Retinal pigment epithelial cell (primary cell): ENCODE results near the gene KCNT1.

ENCODE experiments used
- DNase-seq: peaks from one replicate; pipeline ENCODE4 v3.0.0-alpha.2; 2010; ENCODE audit warnings: low read depth
- H3K4me3 ChIP-seq: 2 replicates; pipeline ENCODE4 v1.5.1; 2011; ENCODE audit warnings: mild to moderate bottlenecking, low read length, control low read depth, moderate library complexity
- CTCF ChIP-seq: conservative IDR thresholded peaks from 2 replicates; pipeline ENCODE4 v1.5.1; 2011; ENCODE audit warnings: low read depth, low read length, control low read depth, inconsistent platforms

The KCNT1 gene

GRCh38 chr9:135822374-135822755 is 120.4 kb downstream of the KCNT1 start:
- H3K4me3 ChIP-seq = no peak overlapping the region
- TF ChIP-seq CTCF = no peak
- no peak for DNase-seq

GRCh38 chr9:135823036-135823435 is 121.1 kb downstream of the KCNT1 start:
- no peak for DNase-seq
- no peak for TF ChIP-seq CTCF

GRCh38 chr9:135825435-135826187 is 123.6 kb downstream of the KCNT1 start:
- no peak for TF ChIP-seq CTCF
- no peak overlapping the region for H3K4me3 ChIP-seq
- no peak for DNase-seq

More at GRCh38 chr9:135823036-135823435, 121.1 kb downstream of the KCNT1 start:
- no peak overlapping the region for H3K4me3 ChIP-seq

GRCh38 chr9:135826188-135826545 is 124.2 kb downstream of the KCNT1 start:
- no peak for DNase-seq
- TF ChIP-seq CTCF = no peak
- H3K4me3 ChIP-seq = no peak overlapping the region

- TF ChIP-seq CTCF = no peak
- no peak overlapping the region for H3K4me3 ChIP-seq
- DNase-seq = no peak
These were observed 125.3 kb downstream of the KCNT1 start for GRCh38 chr9:135827301-135827700.

- no peak overlapping the region for H3K4me3 ChIP-seq
- no peak for DNase-seq
- no peak for TF ChIP-seq CTCF
These were observed 126.0 kb downstream of the KCNT1 start for GRCh38 chr9:135827866-135828580.

GRCh38 chr9:135828656-135829055 is 126.7 kb downstream of the KCNT1 start:
- DNase-seq = no peak
- TF ChIP-seq CTCF = no peak
- H3K4me3 ChIP-seq = no peak overlapping the region
